RWPE2 (cell line): ENCODE results near the gene SBNO2.

Experiments used
- ATAC-seq: fragments of 200-7000 bp; cut with Tn5 transposase; 3 replicates; pipeline ENCODE4 v1.9.1; 2021; ENCODE audit warnings: low read depth
- DNase-seq: peaks from one replicate; pipeline ENCODE4 v3.0.0-alpha.2; 2020; ENCODE audit warnings: low spot score
- H3K27ac ChIP-seq: fragments of 450-650 bp; 2 replicates; pipeline ENCODE4 v1.5.1; 2017; ENCODE audit warnings: mild to moderate bottlenecking; ENCODE audit not compliant: poor library complexity, severe bottlenecking
- H3K27me3 ChIP-seq: fragments of 250-450 bp; sonication (Bioruptor Pico); 2 replicates; pipeline ENCODE4 v1.5.1; 2021; ENCODE audit warnings: mild to moderate bottlenecking, moderate library complexity; ENCODE audit not compliant: insufficient read depth, poor library complexity, severe bottlenecking
- H3K36me3 ChIP-seq: fragments of 250-450 bp; sonication (Bioruptor Pico); 2 replicates; pipeline ENCODE4 v1.5.1; 2020; ENCODE audit warnings: low read depth, mild to moderate bottlenecking, moderate library complexity
- H3K4me1 ChIP-seq: fragments of 250-450 bp; sonication (Bioruptor Pico); 2 replicates; pipeline ENCODE4 v1.5.1; 2021; ENCODE audit warnings: mild to moderate bottlenecking, moderate library complexity; ENCODE audit not compliant: insufficient read depth, poor library complexity, severe bottlenecking
- H3K4me3 ChIP-seq: fragments of 250-450 bp; sonication (Bioruptor Pico); 2 replicates; pipeline ENCODE4 v1.5.1; 2021; ENCODE audit warnings: mild to moderate bottlenecking, moderate library complexity; ENCODE audit not compliant: severe bottlenecking
- H3K9me3 ChIP-seq: fragments of 250-450 bp; sonication (Bioruptor Pico); 2 replicates; pipeline ENCODE4 v1.5.1; 2021; ENCODE audit warnings: mild to moderate bottlenecking, moderate library complexity; ENCODE audit not compliant: severe bottlenecking
- TF ChIP-seq, protein P1 (sequence below): fragments of 450-650 bp; IDR thresholded peaks from one replicate; pipeline ENCODE4 v1.5.1; 2017; ENCODE audit warnings: mild to moderate bottlenecking, moderate library complexity; ENCODE audit not compliant: poor library complexity, severe bottlenecking

Gene SBNO2

GRCh38 chr19:1089891-1090290, 84.2 kb downstream of the SBNO2 start:
- TF ChIP-seq, protein P1, sequence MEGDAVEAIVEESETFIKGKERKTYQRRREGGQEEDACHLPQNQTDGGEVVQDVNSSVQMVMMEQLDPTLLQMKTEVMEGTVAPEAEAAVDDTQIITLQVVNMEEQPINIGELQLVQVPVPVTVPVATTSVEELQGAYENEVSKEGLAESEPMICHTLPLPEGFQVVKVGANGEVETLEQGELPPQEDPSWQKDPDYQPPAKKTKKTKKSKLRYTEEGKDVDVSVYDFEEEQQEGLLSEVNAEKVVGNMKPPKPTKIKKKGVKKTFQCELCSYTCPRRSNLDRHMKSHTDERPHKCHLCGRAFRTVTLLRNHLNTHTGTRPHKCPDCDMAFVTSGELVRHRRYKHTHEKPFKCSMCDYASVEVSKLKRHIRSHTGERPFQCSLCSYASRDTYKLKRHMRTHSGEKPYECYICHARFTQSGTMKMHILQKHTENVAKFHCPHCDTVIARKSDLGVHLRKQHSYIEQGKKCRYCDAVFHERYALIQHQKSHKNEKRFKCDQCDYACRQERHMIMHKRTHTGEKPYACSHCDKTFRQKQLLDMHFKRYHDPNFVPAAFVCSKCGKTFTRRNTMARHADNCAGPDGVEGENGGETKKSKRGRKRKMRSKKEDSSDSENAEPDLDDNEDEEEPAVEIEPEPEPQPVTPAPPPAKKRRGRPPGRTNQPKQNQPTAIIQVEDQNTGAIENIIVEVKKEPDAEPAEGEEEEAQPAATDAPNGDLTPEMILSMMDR: no peak
- DNase-seq: peak; percentile 45
- Histone ChIP-seq H3K36me3 (peaks cover 46% of the 10 kb centered on the region), H3K9me3 (no peaks in the 10 kb centered on the region), H3K4me3 (no peak overlapping the region), H3K4me1 (no peaks in the 10 kb centered on the region), H3K27me3 (no peaks in the 10 kb centered on the region), H3K27ac (no peak overlapping the region)
- ATAC-seq: no peak

DNA sequence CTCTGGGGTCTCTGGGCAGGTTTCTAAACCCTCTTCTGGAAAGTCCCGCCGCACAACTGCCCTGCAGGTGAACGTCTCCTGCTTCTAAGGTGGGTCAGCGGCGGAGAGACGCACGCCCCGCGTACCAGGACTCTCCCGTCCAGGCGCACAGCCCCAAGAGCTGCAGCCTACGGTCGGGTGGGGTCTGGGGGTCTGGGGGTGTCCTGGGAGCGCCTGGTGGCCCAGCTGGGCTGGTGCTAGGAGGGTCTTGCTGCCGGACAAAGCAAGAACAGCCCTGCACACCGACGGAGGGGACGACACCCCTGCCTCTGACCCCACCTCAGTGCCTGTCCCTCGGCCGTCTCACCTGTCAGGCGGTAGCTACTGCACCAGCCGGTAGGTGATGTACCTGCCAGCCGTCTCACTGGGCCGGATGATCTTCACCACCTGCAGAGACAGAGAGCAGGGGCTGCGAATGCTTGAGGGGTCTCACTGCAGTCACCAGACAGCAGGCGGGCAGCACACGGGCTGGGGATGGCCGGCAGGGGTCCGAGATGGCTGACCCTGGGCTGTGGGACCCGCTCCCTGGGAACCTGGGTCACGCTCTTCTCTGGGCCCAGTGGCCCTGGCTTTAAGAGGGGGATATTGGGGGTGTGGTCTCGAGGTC, 84.8 kb downstream of the SBNO2 start:
- Histone ChIP-seq H3K27me3 (no peaks in the 10 kb centered on the region), H3K4me3 (no peak overlapping the region), H3K27ac (no peak overlapping the region), H3K36me3 (peaks cover 46% of the 10 kb centered on the region), H3K4me1 (no peaks in the 10 kb centered on the region), H3K9me3 (no peaks in the 10 kb centered on the region)
- ATAC-seq (no peak), DNase-seq (peak; percentile 54)
- TF ChIP-seq, protein P1: no peak

DNA sequence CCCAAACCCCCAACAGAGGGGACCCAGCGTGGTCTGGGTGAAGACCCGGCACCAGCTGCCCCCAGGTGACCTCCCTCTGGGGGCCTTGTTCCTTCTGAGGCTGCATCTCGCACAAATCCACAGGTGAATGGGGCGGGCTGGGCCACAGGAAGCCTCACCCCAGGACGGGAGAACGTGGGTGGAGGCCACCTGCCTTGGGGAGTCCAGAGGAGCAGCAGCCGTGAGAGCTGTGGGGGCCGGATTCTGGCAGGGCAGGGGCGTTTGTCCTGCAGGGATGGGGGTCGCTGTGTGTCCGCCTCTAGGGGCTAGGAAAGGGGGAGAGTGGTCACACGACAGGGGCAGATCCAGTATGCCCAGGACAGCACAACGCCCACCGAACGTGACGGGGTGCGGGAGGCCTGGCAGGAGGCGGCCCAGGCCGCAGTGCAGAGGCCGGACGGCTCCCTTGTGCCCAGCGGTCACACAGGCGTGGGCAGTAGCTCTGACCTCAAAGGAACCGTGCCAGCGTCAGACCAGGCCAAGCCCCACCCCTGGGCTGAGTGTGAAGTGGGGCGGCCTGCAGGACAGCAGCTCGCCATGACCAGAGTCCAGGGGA, 85.6 kb downstream of the SBNO2 start:
- H3K27ac ChIP-seq: no peak overlapping the region
- no peak for ATAC-seq
- TF ChIP-seq, protein P1: no peak
- no peaks in the 10 kb centered on the region for H3K27me3 ChIP-seq
- peak; percentile 45 for DNase-seq
- H3K4me1 ChIP-seq: no peaks in the 10 kb centered on the region
- H3K4me3 ChIP-seq: no peak overlapping the region
- no peaks in the 10 kb centered on the region for H3K9me3 ChIP-seq
- peaks cover 43% of the 10 kb centered on the region for H3K36me3 ChIP-seq

GRCh38 chr19:1087813-1088415, 86.2 kb downstream of the SBNO2 start:
- no peak overlapping the region for H3K4me3 ChIP-seq
- H3K27me3 ChIP-seq: no peaks in the 10 kb centered on the region
- DNase-seq (no peak), ATAC-seq (no peak)
- TF ChIP-seq, protein P1: no peak
- H3K27ac ChIP-seq: no peak overlapping the region
- no peaks in the 10 kb centered on the region for H3K4me1 ChIP-seq
- no peaks in the 10 kb centered on the region for H3K9me3 ChIP-seq
- H3K36me3 ChIP-seq: peaks cover 40% of the 10 kb centered on the region

DNA sequence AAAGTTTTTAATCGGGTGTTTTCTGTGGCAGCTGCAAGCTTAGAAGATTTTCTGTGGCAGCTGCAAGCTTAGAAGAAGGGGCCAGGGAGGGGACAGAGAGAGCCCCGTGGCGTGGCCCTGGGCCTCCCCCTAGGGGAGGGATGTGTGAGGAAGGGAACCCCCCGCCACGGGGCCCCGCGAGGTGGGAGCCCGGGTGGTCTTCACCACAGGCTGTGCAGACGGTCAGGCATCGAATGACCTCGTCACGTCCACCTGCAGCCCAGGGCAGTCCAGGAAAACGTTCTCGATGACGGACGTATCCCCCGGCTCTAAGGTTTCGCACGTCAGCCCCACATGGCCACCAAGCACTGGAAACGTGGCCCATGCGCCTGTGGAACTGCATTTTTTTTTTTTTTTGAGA, 87.5 kb downstream of the SBNO2 start:
- Histone ChIP-seq H3K4me1 (peaks cover 2% of the 10 kb centered on the region), H3K27ac (no peak overlapping the region), H3K36me3 (peaks cover 29% of the 10 kb centered on the region), H3K27me3 (no peaks in the 10 kb centered on the region), H3K9me3 (no peaks in the 10 kb centered on the region), H3K4me3 (no peak overlapping the region)
- no peak for DNase-seq
- ATAC-seq: no peak
- TF ChIP-seq, protein P1: no peak
